Memory B cell (primary cell): Measurements from ENCODE around the gene ERN1.

Experiments
- ATAC-seq: fragments of 150-1000 bp; cut with Tn5 transposase; 2 replicates; pipeline ENCODE4 v1.10.0; 2021; ENCODE audit warnings: low read depth, mild to moderate bottlenecking, moderate library complexity
- DNase-seq, 2 donors: peaks; one replicate each; pipeline ENCODE4 v3.0.0; 2022; ENCODE audit warnings: low spot score in 2 of 2
- H3K27ac Mint-ChIP-seq: one replicate; pipeline ENCODE4 v1.8.0; 2022; ENCODE audit warnings: mild to moderate bottlenecking, moderate library complexity, mixed read lengths
- H3K27me3 Mint-ChIP-seq: one replicate; pipeline ENCODE4 v1.8.0; 2022; ENCODE audit warnings: mixed read lengths
- H3K36me3 Mint-ChIP-seq: one replicate; pipeline ENCODE4 v1.8.0; 2022; ENCODE audit warnings: mild to moderate bottlenecking, mixed read lengths
- H3K4me1 Mint-ChIP-seq: one replicate; pipeline ENCODE4 v1.8.0; 2022; ENCODE audit warnings: mixed read lengths
- H3K4me3 Mint-ChIP-seq: one replicate; pipeline ENCODE4 v1.8.0; 2022; ENCODE audit warnings: mild to moderate bottlenecking, moderate library complexity, mixed read lengths
- H3K9me3 Mint-ChIP-seq: one replicate; pipeline ENCODE4 v1.8.0; 2022; ENCODE audit warnings: mixed read lengths

The ERN1 gene

GRCh38 chr17:64102627-64103390, 27.1 kb downstream of the ERN1 start:
- ATAC-seq (no peak), DNase-seq (no peak)
- H3K27me3 Mint-ChIP-seq, result no peaks in the 10 kb centered on the region
- no peaks in the 10 kb centered on the region for H3K9me3 Mint-ChIP-seq
- no peak overlapping the region for H3K27ac Mint-ChIP-seq
- H3K4me3 Mint-ChIP-seq, result no peak overlapping the region
- peaks cover 2% of the 10 kb centered on the region for H3K4me1 Mint-ChIP-seq
- H3K36me3 Mint-ChIP-seq, result no peaks in the 10 kb centered on the region

DNA sequence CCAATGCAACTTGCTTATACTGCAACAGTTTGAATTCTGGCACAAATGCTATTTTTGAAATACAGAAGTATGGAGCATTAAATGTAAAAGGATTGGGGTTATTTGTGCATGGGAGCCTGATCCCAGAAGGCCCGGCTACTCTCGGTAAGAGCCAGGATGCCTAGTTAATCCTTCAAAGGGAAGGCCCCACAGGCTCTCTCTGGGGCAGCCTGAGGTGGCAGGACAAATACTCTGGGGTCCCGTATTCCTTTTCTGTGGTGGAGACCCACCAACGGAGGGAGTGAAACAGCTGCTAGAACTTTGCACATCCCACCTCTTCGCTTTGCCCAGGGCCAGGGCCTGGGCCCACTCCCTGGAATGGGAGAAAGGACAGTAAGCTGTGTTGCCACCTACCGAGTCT, 30.4 kb downstream of the ERN1 start:
- no peak for ATAC-seq
- peaks cover 11% of the 10 kb centered on the region for H3K36me3 Mint-ChIP-seq

GRCh38 chr17:64097196-64097936, 32.6 kb downstream of the ERN1 start:
- H3K4me3 Mint-ChIP-seq, result no peak overlapping the region
- H3K4me1 Mint-ChIP-seq, result peaks cover 5% of the 10 kb centered on the region
- ATAC-seq (no peak), DNase-seq (no peak)
- no peaks in the 10 kb centered on the region for H3K27me3 Mint-ChIP-seq
- H3K27ac Mint-ChIP-seq, result no peak overlapping the region
- peaks cover 12% of the 10 kb centered on the region for H3K36me3 Mint-ChIP-seq
- no peaks in the 10 kb centered on the region for H3K9me3 Mint-ChIP-seq

More for the DNA sequence above, 30.4 kb downstream of the ERN1 start:
- H3K27ac Mint-ChIP-seq, result no peak overlapping the region
- H3K9me3 Mint-ChIP-seq, result no peaks in the 10 kb centered on the region
- no peak overlapping the region for H3K4me3 Mint-ChIP-seq
- no peaks in the 10 kb centered on the region for H3K27me3 Mint-ChIP-seq
- peaks cover 5% of the 10 kb centered on the region for H3K4me1 Mint-ChIP-seq
- no peak for DNase-seq

GRCh38 chr17:64096037-64096436, 33.9 kb downstream of the ERN1 start:
- Mint-ChIP-seq H3K9me3 (no peaks in the 10 kb centered on the region), H3K27me3 (no peaks in the 10 kb centered on the region), H3K27ac (no peak overlapping the region), H3K4me1 (peaks cover 12% of the 10 kb centered on the region), H3K36me3 (peaks cover 13% of the 10 kb centered on the region), H3K4me3 (no peak overlapping the region)
- no peak for ATAC-seq
- DNase-seq, result no peak

DNA sequence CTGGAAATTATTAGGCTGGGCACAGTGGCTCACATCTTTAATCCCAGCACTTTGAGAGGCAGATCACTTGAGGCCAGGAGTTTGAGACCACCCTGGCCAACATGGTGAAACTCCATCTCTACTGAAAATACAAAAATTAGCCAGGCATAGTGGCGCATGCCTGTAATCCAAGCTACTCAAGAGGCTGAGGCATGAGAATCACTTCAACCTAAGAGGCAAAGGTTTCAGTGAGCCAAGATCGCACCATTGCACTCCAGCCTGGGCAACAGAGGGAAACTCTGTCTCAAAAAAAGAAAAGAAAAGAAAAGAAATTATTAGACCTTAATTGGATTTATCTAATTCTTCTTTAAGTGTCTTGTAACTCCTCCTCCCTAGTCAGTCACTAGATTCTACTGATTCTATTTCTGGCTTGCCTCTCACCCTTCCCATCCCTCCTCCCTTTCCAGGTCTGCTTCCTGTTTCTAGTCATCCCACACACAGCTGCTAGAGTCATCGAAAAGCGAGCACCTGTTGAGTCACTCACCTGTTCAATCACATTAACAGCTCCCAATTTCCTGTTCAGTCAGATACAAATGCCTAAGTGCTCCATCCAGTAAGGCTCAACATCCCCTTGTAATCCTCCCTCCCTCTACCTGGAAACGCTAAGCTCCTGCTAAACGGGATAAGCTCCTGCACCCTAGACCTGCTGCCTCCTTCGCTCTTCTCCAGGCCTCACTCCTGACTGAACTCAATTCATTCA, 34.6 kb downstream of the ERN1 start:
- H3K4me3 Mint-ChIP-seq, result no peak overlapping the region
- no peak overlapping the region for H3K27ac Mint-ChIP-seq

DNA sequence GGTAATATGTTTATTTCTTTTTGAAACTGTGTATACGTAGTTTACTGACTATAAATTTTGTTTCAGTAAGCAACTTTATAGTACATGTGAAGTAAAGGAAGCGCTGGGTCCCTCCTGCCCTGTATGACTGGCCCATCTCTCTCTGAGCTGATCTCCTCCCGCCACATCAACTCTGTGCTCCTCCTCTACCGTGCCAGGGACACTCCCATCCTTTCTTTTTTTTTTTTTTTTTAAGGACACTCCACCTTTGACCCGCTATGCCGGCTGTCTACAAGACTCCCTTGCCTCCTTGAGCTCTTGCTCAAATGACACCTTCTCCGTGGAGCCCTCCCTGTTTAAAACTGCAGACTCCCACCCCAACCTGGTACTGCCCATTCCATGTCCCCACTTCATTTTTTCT, 35.5 kb downstream of the ERN1 start:
- Mint-ChIP-seq H3K36me3 (peaks cover 13% of the 10 kb centered on the region), H3K27me3 (no peaks in the 10 kb centered on the region), H3K4me1 (peaks cover 14% of the 10 kb centered on the region), H3K27ac (no peak overlapping the region), H3K9me3 (no peaks in the 10 kb centered on the region), H3K4me3 (no peak overlapping the region)
- ATAC-seq (no peak), DNase-seq (no peak)

More for the DNA sequence above, 34.6 kb downstream of the ERN1 start:
- Mint-ChIP-seq H3K27me3 (no peaks in the 10 kb centered on the region), H3K36me3 (peaks cover 13% of the 10 kb centered on the region), H3K4me1 (peaks cover 14% of the 10 kb centered on the region), H3K9me3 (no peaks in the 10 kb centered on the region)
- no peak for DNase-seq
- ATAC-seq, result no peak

DNA sequence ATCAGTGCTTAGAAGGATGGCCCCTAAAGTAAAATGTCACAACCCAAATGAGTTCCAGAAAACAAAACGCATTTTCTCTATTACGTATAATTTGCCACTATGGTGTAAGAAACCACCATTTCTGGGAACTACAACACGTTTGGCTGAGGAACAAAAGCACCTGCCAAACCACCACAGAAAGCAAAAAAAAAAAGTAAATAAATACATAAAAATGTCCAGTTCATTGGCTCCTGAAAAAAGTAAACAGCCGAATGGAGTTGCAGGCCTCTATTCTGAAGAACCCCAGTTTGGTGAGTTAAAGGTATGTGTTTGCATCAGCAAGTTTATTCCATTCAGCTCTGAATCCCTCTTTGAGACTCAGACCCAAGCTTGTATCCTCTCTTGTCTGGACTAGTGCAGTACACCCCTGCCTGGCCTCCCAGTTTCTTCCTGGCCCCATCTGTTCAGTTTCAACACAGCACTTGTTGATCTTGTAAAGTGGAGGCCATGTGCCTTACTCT, 36.9 kb downstream of the ERN1 start:
- Mint-ChIP-seq H3K36me3 (peaks cover 13% of the 10 kb centered on the region), H3K4me3 (no peak overlapping the region), H3K9me3 (no peaks in the 10 kb centered on the region), H3K27ac (no peak overlapping the region), H3K4me1 (peaks cover 14% of the 10 kb centered on the region), H3K27me3 (no peaks in the 10 kb centered on the region)
- ATAC-seq, result no peak
- DNase-seq, result no peak

DNA sequence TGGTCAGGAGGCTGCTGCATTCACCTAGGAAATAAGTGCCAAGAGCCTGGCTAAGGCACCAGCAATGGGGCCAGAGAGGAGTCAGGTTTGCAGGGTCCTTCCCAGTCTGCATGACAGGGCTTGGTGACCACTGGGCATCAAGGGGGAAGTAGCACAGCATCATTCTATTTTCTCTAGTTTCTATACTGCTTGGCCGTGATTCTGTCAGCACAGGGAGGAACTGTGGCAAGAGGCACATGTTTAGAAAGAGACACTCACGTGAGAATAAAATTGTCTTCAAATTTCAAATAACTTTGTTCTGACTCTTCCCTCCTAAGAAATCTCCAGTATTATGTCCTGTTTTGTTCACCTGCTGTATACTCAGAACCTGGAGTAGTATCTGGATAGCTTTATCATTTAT, 37.8 kb downstream of the ERN1 start:
- Mint-ChIP-seq H3K9me3 (no peaks in the 10 kb centered on the region), H3K27ac (no peak overlapping the region), H3K36me3 (peaks cover 10% of the 10 kb centered on the region), H3K4me3 (no peak overlapping the region), H3K27me3 (no peaks in the 10 kb centered on the region), H3K4me1 (peaks cover 14% of the 10 kb centered on the region)
- DNase-seq (no peak), ATAC-seq (no peak)

GRCh38 chr17:64091571-64091970, 38.4 kb downstream of the ERN1 start:
- H3K36me3 Mint-ChIP-seq, result peaks cover 7% of the 10 kb centered on the region

DNA sequence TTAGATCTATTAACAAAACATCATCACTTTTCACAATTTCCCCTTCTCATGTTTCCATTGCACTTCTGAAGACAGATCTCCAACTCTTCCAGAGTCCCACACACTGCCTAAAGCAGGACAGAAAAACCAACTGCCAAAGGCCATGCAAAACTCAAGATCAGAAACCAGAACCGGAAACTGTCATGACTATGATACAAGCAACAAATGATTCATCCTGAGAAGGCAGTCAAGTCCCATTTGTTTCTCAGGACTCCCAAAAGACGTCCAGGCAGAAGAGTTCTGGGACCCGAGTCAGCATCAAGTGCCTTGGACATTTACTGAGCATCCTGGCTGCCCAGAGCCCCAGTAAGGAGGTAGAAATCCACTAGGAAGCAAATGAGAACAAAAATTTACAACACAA, 38.8 kb downstream of the ERN1 start:
- Mint-ChIP-seq H3K4me1 (peaks cover 14% of the 10 kb centered on the region), H3K9me3 (no peaks in the 10 kb centered on the region), H3K27ac (no peak overlapping the region), H3K36me3 (peaks cover 6% of the 10 kb centered on the region), H3K4me3 (no peak overlapping the region), H3K27me3 (no peaks in the 10 kb centered on the region)
- ATAC-seq, result peak; percentile 32
- no peak for DNase-seq

More at GRCh38 chr17:64091571-64091970, 38.4 kb downstream of the ERN1 start:
- Mint-ChIP-seq H3K27ac (no peak overlapping the region), H3K4me1 (peaks cover 14% of the 10 kb centered on the region), H3K4me3 (no peak overlapping the region), H3K9me3 (no peaks in the 10 kb centered on the region), H3K27me3 (no peaks in the 10 kb centered on the region)
- ATAC-seq (no peak), DNase-seq (no peak)

- ATAC-seq (no peak), DNase-seq (no peak)
- Mint-ChIP-seq H3K4me3 (no peak overlapping the region), H3K27me3 (no peaks in the 10 kb centered on the region), H3K9me3 (no peaks in the 10 kb centered on the region), H3K4me1 (peaks cover 8% of the 10 kb centered on the region), H3K36me3 (peaks cover 4% of the 10 kb centered on the region), H3K27ac (no peak overlapping the region)
Observed at GRCh38 chr17:64090144-64090543, 39.8 kb downstream of the ERN1 start.

GRCh38 chr17:64087252-64088005, 42.5 kb downstream of the ERN1 start:
- H3K4me1 Mint-ChIP-seq, result peaks cover 8% of the 10 kb centered on the region
- H3K27me3 Mint-ChIP-seq, result no peaks in the 10 kb centered on the region
- no peak overlapping the region for H3K27ac Mint-ChIP-seq
- H3K36me3 Mint-ChIP-seq, result peaks cover 1% of the 10 kb centered on the region
- H3K4me3 Mint-ChIP-seq, result no peak overlapping the region
- ATAC-seq (no peak), DNase-seq (no peak)
- H3K9me3 Mint-ChIP-seq, result no peaks in the 10 kb centered on the region

- Mint-ChIP-seq H3K27ac (no peak overlapping the region), H3K36me3 (no peaks in the 10 kb centered on the region), H3K27me3 (no peaks in the 10 kb centered on the region), H3K9me3 (no peaks in the 10 kb centered on the region), H3K4me3 (no peak overlapping the region), H3K4me1 (peaks cover 5% of the 10 kb centered on the region)
- DNase-seq (no peak), ATAC-seq (no peak)
Observed at GRCh38 chr17:64085650-64086005, 44.3 kb downstream of the ERN1 start.
